HG03196 (cell line): ENCODE measurements around the gene IL18.
"Not testable (repeated sequence)": the region's sequence is repeated elsewhere in the genome, so short reads cannot be mapped to it uniquely, and the experiment has no call there.

Experiments used
- ATAC-seq: cut with Tn5 transposase; IDR thresholded peaks from one replicate; pipeline ENCODE4 v1.9.1; 2021; ENCODE audit not compliant: unreplicated experiment

The IL18 gene

GRCh38 chr11:112121981-112122615, 41.8 kb downstream of the IL18 start:
- no peak for ATAC-seq

- no peak for ATAC-seq
Measured at GRCh38 chr11:112118176-112118575, 45.7 kb downstream of the IL18 start.

GRCh38 chr11:112115386-112115785, 48.5 kb downstream of the IL18 start:
- no peak for ATAC-seq

GRCh38 chr11:112114460-112114859, 49.4 kb downstream of the IL18 start:
- ATAC-seq, result no peak

- no peak for ATAC-seq
Measured at GRCh38 chr11:112113539-112114457, 50.1 kb downstream of the IL18 start.

- no peak for ATAC-seq
Measured at GRCh38 chr11:112106070-112106469, 57.8 kb downstream of the IL18 start.

GRCh38 chr11:112103446-112103845, 60.4 kb downstream of the IL18 start:
- no peak for ATAC-seq

- no peak for ATAC-seq
Measured at GRCh38 chr11:112100462-112100861, 63.4 kb downstream of the IL18 start.

- no peak for ATAC-seq
Measured at GRCh38 chr11:112097734-112098528, 66.0 kb downstream of the IL18 start.

GRCh38 chr11:112096194-112096593, 67.7 kb downstream of the IL18 start:
- ATAC-seq, result no peak

GRCh38 chr11:112095302-112095701, 68.6 kb downstream of the IL18 start:
- ATAC-seq, result not testable (repeated sequence)
